WI38 (cell line): Measurements from ENCODE around the gene GLIS2.

Experiments
- H3K4me3 ChIP-seq: 2 replicates; pipeline ENCODE4 v1.5.1; 2011; ENCODE audit warnings: low read depth, mild to moderate bottlenecking, control low read depth, low read length
- TF ChIP-seq, protein P1 (sequence below): IDR thresholded peaks from 2 replicates; pipeline ENCODE4 v1.5.1; 2012; ENCODE audit warnings: low read depth, mild to moderate bottlenecking, control low read depth, low read length

The GLIS2 gene

DNA sequence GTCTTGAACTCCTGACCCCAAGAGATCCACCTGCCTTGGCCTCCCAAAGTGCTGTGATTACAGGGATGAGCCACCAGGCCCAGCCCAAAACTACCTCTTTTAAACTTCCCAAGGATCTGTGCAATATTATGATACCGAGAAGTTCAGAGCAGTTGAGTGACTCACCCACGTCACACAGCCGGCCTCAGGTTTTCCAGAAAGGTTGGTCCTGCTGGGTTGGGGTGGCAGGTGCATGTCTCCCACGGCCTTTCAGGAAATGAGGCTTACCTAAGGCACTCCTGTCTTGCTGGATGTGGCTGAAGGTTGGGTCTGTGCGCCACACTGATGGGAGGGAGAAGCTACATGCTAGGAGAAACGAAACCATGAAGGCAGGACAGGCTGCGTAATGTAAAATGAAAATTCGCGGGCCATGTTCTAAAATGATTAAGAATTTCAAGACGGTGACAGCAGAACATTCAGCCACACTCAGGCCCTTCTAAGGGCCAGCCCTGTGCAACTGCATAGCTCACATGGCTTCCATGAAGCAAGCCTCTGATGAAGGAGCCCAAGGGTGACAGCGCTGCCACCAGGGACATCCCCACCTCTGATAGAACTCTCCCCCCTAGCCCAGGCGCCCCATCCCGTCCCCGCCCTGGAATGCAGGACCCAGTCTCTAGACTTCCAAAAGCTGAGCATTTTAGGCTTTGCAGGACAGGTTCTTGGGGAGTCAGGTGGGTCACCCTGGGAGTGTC, 6.6 kb upstream of the GLIS2 start:
- TF ChIP-seq, protein P1, sequence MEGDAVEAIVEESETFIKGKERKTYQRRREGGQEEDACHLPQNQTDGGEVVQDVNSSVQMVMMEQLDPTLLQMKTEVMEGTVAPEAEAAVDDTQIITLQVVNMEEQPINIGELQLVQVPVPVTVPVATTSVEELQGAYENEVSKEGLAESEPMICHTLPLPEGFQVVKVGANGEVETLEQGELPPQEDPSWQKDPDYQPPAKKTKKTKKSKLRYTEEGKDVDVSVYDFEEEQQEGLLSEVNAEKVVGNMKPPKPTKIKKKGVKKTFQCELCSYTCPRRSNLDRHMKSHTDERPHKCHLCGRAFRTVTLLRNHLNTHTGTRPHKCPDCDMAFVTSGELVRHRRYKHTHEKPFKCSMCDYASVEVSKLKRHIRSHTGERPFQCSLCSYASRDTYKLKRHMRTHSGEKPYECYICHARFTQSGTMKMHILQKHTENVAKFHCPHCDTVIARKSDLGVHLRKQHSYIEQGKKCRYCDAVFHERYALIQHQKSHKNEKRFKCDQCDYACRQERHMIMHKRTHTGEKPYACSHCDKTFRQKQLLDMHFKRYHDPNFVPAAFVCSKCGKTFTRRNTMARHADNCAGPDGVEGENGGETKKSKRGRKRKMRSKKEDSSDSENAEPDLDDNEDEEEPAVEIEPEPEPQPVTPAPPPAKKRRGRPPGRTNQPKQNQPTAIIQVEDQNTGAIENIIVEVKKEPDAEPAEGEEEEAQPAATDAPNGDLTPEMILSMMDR = no peak

DNA sequence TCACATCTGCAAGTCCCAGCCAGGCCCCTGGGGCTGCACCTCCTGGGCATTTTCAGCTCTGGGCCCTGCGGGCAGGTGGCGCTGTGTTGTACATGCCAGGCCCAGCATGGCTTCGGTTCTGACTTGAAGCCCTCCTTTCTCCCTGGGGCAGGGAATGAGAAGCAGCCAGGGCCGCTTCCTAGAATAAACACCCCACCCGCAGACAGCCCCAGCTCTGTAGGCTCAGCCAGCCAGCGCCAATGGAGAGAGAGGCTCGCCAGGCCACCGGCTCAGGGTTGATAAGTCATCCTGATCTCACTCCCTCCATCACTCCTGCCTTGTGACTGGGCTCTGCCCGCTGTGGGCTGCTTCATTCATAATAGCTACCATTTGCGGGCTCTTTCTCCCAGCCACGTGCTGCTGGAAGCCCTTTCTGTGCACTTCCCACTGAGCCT, 6.0 kb upstream of the GLIS2 start:
- no peak overlapping the region for H3K4me3 ChIP-seq

More for the DNA sequence above, 6.6 kb upstream of the GLIS2 start:
- no peak overlapping the region for H3K4me3 ChIP-seq

DNA sequence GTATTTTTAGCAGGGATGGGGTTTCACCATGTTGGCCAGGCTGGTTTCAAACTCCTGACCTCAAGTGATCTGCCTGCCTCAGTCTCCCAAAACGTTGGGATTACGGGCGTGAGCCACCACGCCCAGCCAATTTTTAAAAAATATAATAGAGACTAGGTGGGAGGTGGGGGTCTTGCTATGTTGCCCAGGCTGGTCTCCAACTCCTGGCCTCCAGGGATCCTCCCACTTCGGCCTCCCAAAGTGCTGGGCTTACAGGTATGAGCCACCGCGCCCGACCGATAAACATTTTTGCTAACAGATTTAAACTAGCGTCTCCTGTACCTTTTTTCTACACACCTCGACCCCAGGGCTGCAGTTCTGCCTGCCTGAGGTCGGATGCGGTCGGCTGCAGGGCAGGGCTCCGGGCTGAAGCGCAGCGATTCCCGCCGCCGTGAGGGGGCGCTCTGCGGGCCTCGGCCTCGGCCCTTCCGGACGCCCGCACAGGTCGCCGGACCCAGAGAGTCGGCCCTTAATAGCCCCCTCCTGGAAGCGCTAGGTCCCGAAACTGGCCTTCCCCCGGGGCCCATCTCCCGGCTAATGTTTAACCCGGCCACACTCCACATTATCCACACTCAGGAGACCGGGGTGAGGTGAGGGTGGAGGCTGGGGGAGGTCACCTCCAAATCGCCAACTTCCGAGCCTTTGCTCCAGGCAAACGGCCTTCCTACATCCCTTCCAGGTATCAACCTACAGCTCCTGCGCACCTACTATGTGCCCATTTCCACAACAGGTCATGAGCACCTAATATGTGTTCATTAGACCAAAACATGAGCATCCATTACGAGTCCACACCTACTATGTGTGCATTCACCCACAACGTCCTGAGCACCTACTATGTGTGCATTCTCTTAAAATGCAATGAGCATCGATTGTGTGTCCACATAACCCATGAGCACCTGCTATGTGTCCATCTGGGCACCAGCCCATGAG, 2.0 kb upstream of the GLIS2 start:
- H3K4me3 ChIP-seq = no peak overlapping the region
- TF ChIP-seq, protein P1 = peak; percentile 63

More for the DNA sequence above, 6.0 kb upstream of the GLIS2 start:
- TF ChIP-seq, protein P1 = peak; percentile 83

DNA sequence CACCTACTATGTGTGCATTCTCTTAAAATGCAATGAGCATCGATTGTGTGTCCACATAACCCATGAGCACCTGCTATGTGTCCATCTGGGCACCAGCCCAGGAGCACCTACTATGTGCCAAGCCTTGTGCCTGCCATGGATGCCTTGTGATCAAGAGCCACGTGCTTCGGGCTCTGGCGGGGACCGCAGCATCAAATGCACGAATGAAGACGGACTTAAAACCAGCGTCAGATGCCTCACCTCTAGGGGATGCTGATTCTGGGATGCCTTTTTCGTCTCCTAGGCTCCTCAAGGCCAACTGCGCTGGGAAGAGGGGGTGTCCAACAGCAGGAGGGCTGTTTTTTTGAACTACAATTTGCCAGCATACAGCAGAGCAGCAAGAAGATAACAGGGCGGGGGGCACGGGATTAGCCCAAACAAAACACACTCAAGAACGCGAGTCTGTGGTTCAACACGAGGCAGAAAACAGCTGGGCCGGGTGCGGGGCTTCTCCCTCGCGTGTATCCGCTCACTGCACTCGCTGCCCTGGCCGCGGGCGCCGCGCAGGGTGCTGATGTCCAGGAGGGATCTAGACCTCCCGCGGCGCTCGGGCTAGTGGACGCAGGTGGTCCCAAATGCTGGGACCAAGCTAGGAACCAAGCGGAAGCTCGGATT, 1.2 kb upstream of the GLIS2 start:
- TF ChIP-seq, protein P1 = no peak
- H3K4me3 ChIP-seq = peak overlapping the region; percentile 67

DNA sequence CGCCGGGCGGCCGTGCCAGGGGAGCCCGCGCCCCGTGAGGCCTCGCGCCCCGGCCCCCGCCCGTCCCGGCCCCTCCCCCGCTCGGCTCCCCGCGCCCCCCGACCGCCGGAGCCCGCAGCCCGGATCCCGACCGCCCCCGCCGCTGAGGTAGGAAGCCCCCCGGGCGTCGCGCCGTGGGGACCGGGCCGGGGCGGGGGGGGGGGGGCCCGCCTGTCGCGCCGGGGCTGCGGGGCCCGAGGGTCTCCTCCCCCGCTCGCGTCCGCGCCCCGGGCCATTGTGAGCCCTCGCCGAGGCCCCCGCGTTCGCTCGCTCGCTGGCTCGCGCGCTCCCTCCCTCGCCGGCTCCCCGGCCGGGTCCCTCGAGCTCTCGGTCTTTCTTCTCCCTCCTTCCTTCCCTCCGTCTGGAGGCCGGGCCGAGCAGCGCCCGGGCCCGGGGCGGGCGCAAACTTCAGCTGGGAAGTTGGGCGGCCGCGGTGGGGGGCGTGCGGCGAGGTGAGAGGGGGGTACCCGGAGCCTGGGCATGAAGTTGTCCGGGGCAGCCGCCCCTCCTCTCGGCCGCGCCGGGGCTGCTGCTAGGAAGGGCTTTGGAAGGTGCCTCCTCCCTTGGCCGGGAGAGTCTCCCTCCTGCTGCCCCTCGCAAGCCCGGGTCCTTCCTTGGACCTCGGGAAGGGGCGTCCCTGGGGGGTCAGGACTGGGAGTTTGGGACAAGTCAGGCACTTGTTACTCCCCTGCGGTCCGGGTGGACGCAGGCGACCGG, 419 bp downstream of the GLIS2 start:
- H3K4me3 ChIP-seq = peak overlapping the region; percentile 84
- TF ChIP-seq, protein P1 = no peak

DNA sequence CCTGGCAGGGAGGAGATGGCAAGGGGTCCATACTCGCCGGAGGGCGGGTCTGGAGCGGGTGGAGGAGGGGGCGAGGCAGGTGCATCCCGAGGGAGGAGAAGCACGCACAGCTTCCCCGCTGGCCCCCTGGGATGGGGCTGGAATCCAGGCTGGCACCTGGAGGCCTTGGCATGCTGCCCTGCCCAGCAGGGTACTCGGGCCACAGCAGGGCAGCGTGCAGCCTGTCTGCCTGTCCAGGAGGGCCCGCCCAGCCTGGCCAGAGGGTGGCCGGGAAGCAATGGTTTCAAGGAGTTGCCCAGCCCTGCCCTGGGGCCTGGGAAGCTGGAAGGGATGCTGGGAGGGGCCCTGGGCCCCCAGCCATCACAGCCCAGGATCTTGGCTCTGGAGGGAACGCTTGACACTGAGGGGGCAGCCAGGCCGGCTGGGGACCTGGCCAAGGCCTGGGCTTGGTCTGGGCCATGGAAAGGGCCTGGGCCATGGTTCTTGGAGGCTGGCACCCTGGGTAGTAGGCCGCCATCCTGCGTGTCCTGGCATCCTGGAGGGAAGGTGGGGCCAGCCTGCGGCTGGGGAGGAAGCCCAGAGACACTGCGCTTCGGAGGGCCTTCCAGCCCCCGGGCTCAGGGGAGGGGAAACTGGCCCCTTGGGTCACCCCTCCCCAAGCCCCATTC, 1.1 kb downstream of the GLIS2 start:
- TF ChIP-seq, protein P1 = no peak
- peak overlapping the region; percentile 84 for H3K4me3 ChIP-seq
